SK-N-SH (cell line): ENCODE measurements around the gene DOCK10. TPM values are rescaled to one million over a fixed set of nuclear protein-coding genes. Genes with fewer than 3 reads are reported as not detected.

Source experiments
- CTCF ChIA-PET: fragments of 300-600, 350-600 bp; formaldehyde crosslinking; extraction: SDS; loops from one replicate; lab custom pipeline; 2021; lab: Yijun Ruan, JAX
- POLR2A ChIA-PET: fragments of 350-600 bp; sonication (Branson Sonifier 250); formaldehyde crosslinking; extraction: SDS; loops from one replicate; lab custom pipeline; 2020; ENCODE audit warnings: antibody characterized with exemption, inconsistent platforms; lab: Yijun Ruan, JAX
- DNase-seq: peaks from one replicate; pipeline ENCODE4 v3.0.0; 2012
- H2AFZ ChIP-seq: fragments of 200-600 bp; sonication (generic); 2 replicates; pipeline ENCODE4 v1.8.1; 2016; ENCODE audit warnings: antibody characterized with exemption, mild to moderate bottlenecking, low read depth
- H3F3A ChIP-seq: fragments of 200-600 bp; sonication (generic); replicated peaks from 2 replicates; pipeline ENCODE3; 2016; ENCODE audit warnings: antibody characterized with exemption, mild to moderate bottlenecking; ENCODE audit not compliant: insufficient read depth
- H3K27ac ChIP-seq, 2 experiments: fragments of 200-500 bp in 1 of 2; fragments of 200-600 bp in 1 of 2; sonication (Bioruptor generic) in 1 of 2; sonication (generic), shearing (Covaris generic) in 1 of 2; 2 replicates each; pipeline versions ENCODE4 v1.5.1 to v1.6.1; 2014 to 2016; ENCODE audit warnings: low read depth in 2 of 2, inconsistent platforms in 1 of 2, low read length in 1 of 2, mild to moderate bottlenecking in 1 of 2, mixed read lengths in 1 of 2
- H3K27me3 ChIP-seq: fragments of 200-600 bp; sonication (generic), shearing (Covaris generic); 2 replicates; pipeline ENCODE4 v1.6.1; 2016; ENCODE audit warnings: mixed run types; ENCODE audit not compliant: insufficient read depth
- H3K36me3 ChIP-seq, 2 experiments: fragments of 200-500 bp in 1 of 2; fragments of 200-600 bp in 1 of 2; sonication (Bioruptor generic) in 1 of 2; sonication (generic) in 1 of 2; replicated peaks in 1 of 2; 2 replicates each; pipeline versions ENCODE3 to v1.5.1; 2014 to 2016; ENCODE audit warnings: low read length in 1 of 2, mild to moderate bottlenecking in 1 of 2; ENCODE audit not compliant: insufficient read depth in 2 of 2, control insufficient read depth in 1 of 2
- H3K4me1 ChIP-seq, 2 experiments: fragments of 200-500 bp in 1 of 2; fragments of 200-600 bp in 1 of 2; sonication (Bioruptor generic) in 1 of 2; sonication (generic), shearing (Covaris generic) in 1 of 2; 2 replicates each; pipeline versions ENCODE4 v1.5.1 to v1.6.1; 2014 to 2016; ENCODE audit warnings: low read depth in 1 of 2, low read length in 1 of 2, mixed run types in 1 of 2; ENCODE audit not compliant: insufficient read depth in 2 of 2, control insufficient read depth in 1 of 2
- H3K4me2 ChIP-seq: fragments of 200-600 bp; sonication (generic), shearing (Covaris generic); 2 replicates; pipeline ENCODE4 v1.6.1; 2017; ENCODE audit warnings: mixed run types
- H3K4me3 ChIP-seq, 2 experiments: fragments of 200-500 bp in 1 of 2; fragments of 200-600 bp in 1 of 2; sonication (Bioruptor generic) in 1 of 2; sonication (generic), shearing (Covaris generic) in 1 of 2; 2 replicates each; pipeline versions ENCODE4 v1.5.1 to v1.8.1; 2014 to 2016; ENCODE audit warnings: low read depth in 2 of 2, inconsistent platforms in 1 of 2, low read length in 1 of 2, mild to moderate bottlenecking in 1 of 2, mixed read lengths in 1 of 2, moderate library complexity in 1 of 2
- H3K79me2 ChIP-seq: fragments of 200-600 bp; sonication (generic); 2 replicates; pipeline ENCODE4 v1.8.1; 2017; ENCODE audit warnings: mild to moderate bottlenecking; ENCODE audit not compliant: insufficient read depth
- H3K9ac ChIP-seq: fragments of 200-600 bp; sonication (generic); 2 replicates; pipeline ENCODE4 v1.6.1; 2017; ENCODE audit warnings: mixed run types
- H3K9me2 ChIP-seq: fragments of 200-600 bp; sonication (generic); 2 replicates; pipeline ENCODE4 v1.6.1; 2017; ENCODE audit warnings: mixed run types
- H3K9me3 ChIP-seq: fragments of 200-600 bp; sonication (generic); 2 replicates; pipeline ENCODE4 v1.6.1; 2017; ENCODE audit warnings: mixed run types, mild to moderate bottlenecking, moderate library complexity
- H4K20me1 ChIP-seq: fragments of 200-600 bp; sonication (generic); 2 replicates; pipeline ENCODE4 v1.6.1; 2017; ENCODE audit warnings: mild to moderate bottlenecking, mixed run types; ENCODE audit not compliant: insufficient read depth
- CHD2 ChIP-seq: fragments of 150-350 bp; IDR thresholded peaks from 2 replicates; pipeline ENCODE4 v1.6.1; 2018; ENCODE audit warnings: low read length; ENCODE audit not compliant: partially characterized antibody
- EP300 ChIP-seq, 2 experiments: IDR thresholded peaks; 2 replicates each; pipeline versions ENCODE4 v1.4.0 to v1.6.1; 2012; ENCODE audit warnings: borderline replicate concordance in 1 of 2, low read depth in 1 of 2, low read length in 1 of 2
- EZH2phosphoT487 ChIP-seq: fragments of 200-600 bp; sonication (generic); IDR thresholded peaks from 2 replicates; pipeline ENCODE4 v1.6.1; 2017; ENCODE audit warnings: low read depth, mixed run types, mild to moderate bottlenecking, antibody characterized with exemption, moderate library complexity, borderline replicate concordance
- FOSL2 ChIP-seq: IDR thresholded peaks from 2 replicates; pipeline ENCODE4 v1.4.0; 2012; ENCODE audit warnings: low read depth, mild to moderate bottlenecking, moderate library complexity, borderline replicate concordance
- FOXJ3 ChIP-seq: sonication (generic); formaldehyde crosslinking; IDR thresholded peaks from 2 replicates; pipeline ENCODE4 v1.5.1; 2020; ENCODE audit warnings: mild to moderate bottlenecking, missing genetic modification reagents
- FOXM1 ChIP-seq: IDR thresholded peaks from 2 replicates; pipeline ENCODE4 v1.4.0; 2012; ENCODE audit warnings: low read depth, mild to moderate bottlenecking
- GABPA ChIP-seq: IDR thresholded peaks from 2 replicates; pipeline ENCODE4 v1.4.0; 2012; ENCODE audit warnings: low read depth, mild to moderate bottlenecking
- IRF3 ChIP-seq: fragments of 150-350 bp; IDR thresholded peaks from 2 replicates; pipeline ENCODE4 v1.6.1; 2016; ENCODE audit warnings: mild to moderate bottlenecking, low read depth, low read length
- MEF2A ChIP-seq: IDR thresholded peaks from 2 replicates; pipeline ENCODE4 v1.4.0; 2012; ENCODE audit warnings: low read depth, borderline replicate concordance
- MXI1 ChIP-seq: IDR thresholded peaks from 2 replicates; pipeline ENCODE4 v1.6.1; 2012; ENCODE audit warnings: mild to moderate bottlenecking, low read depth, low read length, improper control_type of control experiment
- NFIC ChIP-seq: IDR thresholded peaks from 2 replicates; pipeline ENCODE4 v1.4.0; 2012; ENCODE audit warnings: borderline replicate concordance
- NRF1 ChIP-seq: IDR thresholded peaks from 2 replicates; pipeline ENCODE4 v1.6.1; 2012; ENCODE audit warnings: low read depth, mild to moderate bottlenecking, low read length
- TCF12 ChIP-seq: IDR thresholded peaks from 2 replicates; pipeline ENCODE4 v1.4.0; 2012
- TEAD4 ChIP-seq: IDR thresholded peaks from 2 replicates; pipeline ENCODE4 v1.4.0; 2012; ENCODE audit warnings: mild to moderate bottlenecking, borderline replicate concordance; ENCODE audit not compliant: insufficient read depth
- ZBTB33 ChIP-seq: IDR thresholded peaks from 2 replicates; pipeline ENCODE4 v1.4.0; 2012; ENCODE audit warnings: low read depth, borderline replicate concordance
- WGBS: methylation state at CpG from one replicate; pipeline ENCODE4 v1.1.6; 2017; ENCODE audit warnings: low lambda C conversion rate; 5-methylcytosine and 5-hydroxymethylcytosine counted together
- polyA plus RNA-seq, 3 experiments: library from polyadenylated mRNA; depleted of rRNA; stranded (reverse); fragments of >200 nt; gene quantifications; 2 replicates each; pipeline ENCODE4 v1.2.3, GENCODE V29; 2012

The DOCK10 gene
- polyA plus RNA-seq, 1 of the 3 experiments (the other 2 are of a cell fraction), result 24.1 TPM

DNA sequence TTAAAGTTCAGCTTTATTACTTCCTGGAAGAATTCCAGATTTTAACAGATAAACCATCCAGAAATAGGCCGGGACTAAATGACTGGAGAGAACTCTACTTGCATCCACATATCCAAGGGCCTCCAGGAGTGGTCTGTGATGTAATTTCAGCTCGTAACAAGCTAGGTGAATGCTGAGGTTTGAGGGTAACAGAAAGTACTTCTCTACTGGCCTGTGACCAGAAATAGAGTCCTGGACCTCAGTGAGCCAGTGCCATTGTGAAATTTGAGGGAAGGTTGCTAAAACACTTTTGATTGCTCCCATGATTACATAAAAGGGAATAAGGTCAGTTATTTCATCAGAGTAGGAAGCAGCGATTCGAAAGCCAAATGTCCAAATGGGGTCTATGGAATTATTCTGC is 158.1 kb downstream of the DOCK10 start:
- Histone ChIP-seq H3K4me2 (peak overlapping the region; percentile 36), H2AFZ (no peak overlapping the region), H3K27me3 (no peaks in the 10 kb centered on the region), H3K9ac (no peak overlapping the region), H3K27ac (peak overlapping the region; percentile 51 to 88; a peak in 3 of 4 replicates), H4K20me1 (no peaks in the 10 kb centered on the region), H3K9me3 (no peaks in the 10 kb centered on the region), H3K4me3 (no peak overlapping the region), H3K79me2 (no peaks in the 10 kb centered on the region), H3K4me1 (peaks cover 8 to 39% of the 10 kb centered on the region in 2 experiments), H3K9me2 (no peaks in the 10 kb centered on the region), H3K36me3 (peaks cover 6 to 50% of the 10 kb centered on the region in 2 experiments), H3F3A (peaks cover 66% of the 10 kb centered on the region)
- WGBS, result 64% methylated on average over 4 of the region's 4 CpGs
- no peak for TF ChIP-seq MXI1
- no peak for TF ChIP-seq FOXJ3 (CRISPR knock-in tag)
- TF ChIP-seq TCF12, result no peak
- TF ChIP-seq TEAD4, result no peak
- no peak for TF ChIP-seq CHD2
- 0 out of 2 replicates have a peak, but pooled peaks have one; percentile 5 for TF ChIP-seq NFIC
- no peak for TF ChIP-seq NRF1
- TF ChIP-seq EP300 (IDR thresholded peaks at IDR 0.05; ENCODE audit: borderline replicate concordance in 1 of 2, low read depth in 1 of 2, low read length in 1 of 2), result peak in 1 of 2 experiments; percentile 45; a peak in 1 of 4 replicates
- TF ChIP-seq FOXM1, result no peak
- CTCF ChIA-PET, result no interaction called here
- peak; percentile 36 for DNase-seq
- POLR2A ChIA-PET, result no interaction called here

GRCh38 chr2:224883700-224884099 is 158.6 kb downstream of the DOCK10 start:
- no peak for DNase-seq
- Histone ChIP-seq H3K27me3 (no peaks in the 10 kb centered on the region), H3K9me2 (no peaks in the 10 kb centered on the region), H4K20me1 (no peaks in the 10 kb centered on the region), H2AFZ (no peak overlapping the region), H3K9me3 (no peaks in the 10 kb centered on the region), H3K27ac (peak overlapping the region; percentile 47 to 88), H3K4me3 (no peak overlapping the region), H3K36me3 (peaks cover 6 to 51% of the 10 kb centered on the region in 2 experiments), H3K4me2 (peak overlapping the region; percentile 36), H3K9ac (no peak overlapping the region), H3K4me1 (peaks cover 8 to 39% of the 10 kb centered on the region in 2 experiments), H3K79me2 (no peaks in the 10 kb centered on the region)
- WGBS, result 30% methylated on average over 1 of the region's 1 CpG
- CTCF ChIA-PET, result no interaction called here
- POLR2A ChIA-PET, result no interaction called here
- TF ChIP-seq ZBTB33, result no peak
- TF ChIP-seq MEF2A, result no peak
- peak; percentile 30; the same call in 1 of the 2 replicates for TF ChIP-seq FOSL2
- TF ChIP-seq EZH2phosphoT487, result no peak
- TF ChIP-seq IRF3, result no peak
- TF ChIP-seq GABPA, result no peak
- TF ChIP-seq, all 33 proteins: peak for 1
- peaks cover 66% of the 10 kb centered on the region for H3F3A ChIP-seq
